Measurements from ENCODE around the gene RASAL1.

The RASAL1 gene

GRCh38 chr12:113077057-113077858 is 58.3 kb downstream of the RASAL1 start:
- DNase-seq (ENCODE audit: low read depth) = no peak
- no peak overlapping the region for H3K4me3 ChIP-seq (ENCODE audit: low read depth, low read length)
- TF ChIP-seq CTCF (IDR thresholded peaks at IDR 0.05; ENCODE audit: low read depth, low read length) (no peak), MAX (IDR thresholded peaks at IDR 0.05; ENCODE audit: low read depth, low read length) (no peak), MYC (IDR thresholded peaks at IDR 0.05; ENCODE audit: low read depth, low read length) (no peak), POLR2A (IDR thresholded peaks at IDR 0.05; ENCODE audit: extremely low read depth, insufficient read length) (no peak)

GRCh38 chr12:113075137-113075683 is 60.4 kb downstream of the RASAL1 start:
- no peak for DNase-seq (ENCODE audit: low read depth)
- TF ChIP-seq POLR2A (IDR thresholded peaks at IDR 0.05; ENCODE audit: extremely low read depth, insufficient read length) (no peak), MAX (IDR thresholded peaks at IDR 0.05; ENCODE audit: low read depth, low read length) (no peak), MYC (IDR thresholded peaks at IDR 0.05; ENCODE audit: low read depth, low read length) (no peak), CTCF (IDR thresholded peaks at IDR 0.05; ENCODE audit: low read depth, low read length) (no peak)
- H3K4me3 ChIP-seq (ENCODE audit: low read depth, low read length) = no peak overlapping the region

GRCh38 chr12:113073586-113073985 is 62.0 kb downstream of the RASAL1 start:
- no peak for TF ChIP-seq POLR2A (IDR thresholded peaks at IDR 0.05; ENCODE audit: extremely low read depth, insufficient read length)
- no peak for TF ChIP-seq MYC (IDR thresholded peaks at IDR 0.05; ENCODE audit: low read depth, low read length)
- no peak for TF ChIP-seq CTCF (IDR thresholded peaks at IDR 0.05; ENCODE audit: low read depth, low read length)
- no peak for TF ChIP-seq MAX (IDR thresholded peaks at IDR 0.05; ENCODE audit: low read depth, low read length)

GRCh38 chr12:113072136-113072535 is 63.4 kb downstream of the RASAL1 start:
- peak; percentile 48 for DNase-seq (ENCODE audit: low read depth)
- no peak overlapping the region for H3K4me3 ChIP-seq (ENCODE audit: low read depth, low read length)
- peak; percentile 67 for TF ChIP-seq MAX (IDR thresholded peaks at IDR 0.05; ENCODE audit: low read depth, low read length)
- no peak for TF ChIP-seq CTCF (IDR thresholded peaks at IDR 0.05; ENCODE audit: low read depth, low read length)

More at GRCh38 chr12:113073586-113073985, 62.0 kb downstream of the RASAL1 start:
- DNase-seq (ENCODE audit: low read depth) = no peak
- H3K4me3 ChIP-seq (ENCODE audit: low read depth, low read length) = no peak overlapping the region

- H3K4me3 ChIP-seq (ENCODE audit: low read depth, low read length) = no peak overlapping the region
- TF ChIP-seq CTCF (IDR thresholded peaks at IDR 0.05; ENCODE audit: low read depth, low read length) = no peak
- TF ChIP-seq MYC (IDR thresholded peaks at IDR 0.05; ENCODE audit: low read depth, low read length) = no peak
- no peak for TF ChIP-seq MAX (IDR thresholded peaks at IDR 0.05; ENCODE audit: low read depth, low read length)
- no peak for TF ChIP-seq POLR2A (IDR thresholded peaks at IDR 0.05; ENCODE audit: extremely low read depth, insufficient read length)
- no peak for DNase-seq (ENCODE audit: low read depth)
Measured at GRCh38 chr12:113071135-113072112, 64.1 kb downstream of the RASAL1 start.
